Upper lobe of left lung (tissue), 6 donors: ENCODE results near the gene SLC12A2. TPM values are rescaled to one million over a fixed set of nuclear protein-coding genes. Genes with fewer than 3 reads are reported as not detected.

Experiments
- ATAC-seq, 2 donors: fragments of 200-7000 bp; cut with Tn5 transposase; one replicate each; pipeline ENCODE4 v1.9.1; 2022; ENCODE audit warnings: mild to moderate bottlenecking in 2 of 2, moderate library complexity in 2 of 2; ENCODE audit not compliant: low FRiP score in 2 of 2
- DNase-seq, 2 donors: peaks; one replicate each; pipeline ENCODE4 v3.0.0-alpha.2; 2019 to 2020
- H3K27ac ChIP-seq, 4 donors: fragments of 200-600 bp; sonication (generic); one replicate each; pipeline ENCODE4 v1.5.1; 2016 to 2019
- H3K27me3 ChIP-seq, 4 donors: fragments of 200-600 bp; sonication (generic); one replicate each; pipeline ENCODE4 v1.5.1; 2017 to 2019
- H3K36me3 ChIP-seq, 4 donors: fragments of 200-600 bp; sonication (generic); one replicate each; pipeline ENCODE4 v1.5.1; 2016 to 2019
- H3K4me1 ChIP-seq, 4 donors: fragments of 200-600 bp; sonication (generic); one replicate each; pipeline ENCODE4 v1.5.1; 2018 to 2019
- H3K4me3 ChIP-seq, 4 donors: fragments of 200-600 bp; sonication (generic); one replicate each; pipeline ENCODE4 v1.5.1; 2017 to 2019; ENCODE audit warnings: mild to moderate bottlenecking in 2 of 4, moderate library complexity in 1 of 4
- H3K9me3 ChIP-seq, 4 donors: fragments of 200-600 bp; sonication (generic); one replicate each; pipeline ENCODE4 v1.5.1; 2018 to 2019
- CTCF ChIP-seq, 6 experiments: fragments of 450-650 bp in 4 of 6; fragments of 200-600 bp in 2 of 6; sonication (generic) in 2 of 6; IDR thresholded peaks; one replicate each; pipeline ENCODE4 v1.5.1; 2016 to 2019; ENCODE audit warnings: antibody characterized with exemption in 6 of 6
- EP300 ChIP-seq, 4 donors: sonication (generic); formaldehyde crosslinking; IDR thresholded peaks; one replicate each; pipeline ENCODE4 v1.5.1; 2017; ENCODE audit warnings: antibody characterized with exemption in 4 of 4, control low read depth in 2 of 4
- POLR2A ChIP-seq, 4 donors: fragments of 450-650 bp; IDR thresholded peaks; one replicate each; pipeline ENCODE4 v1.5.1; 2016 to 2017; ENCODE audit warnings: antibody characterized with exemption in 4 of 4, mild to moderate bottlenecking in 2 of 4
- POLR2AphosphoS5 ChIP-seq, 2 donors: sonication (generic); formaldehyde crosslinking; IDR thresholded peaks; one replicate each; pipeline ENCODE4 v1.5.1; 2017; ENCODE audit warnings: antibody characterized with exemption in 2 of 2
- WGBS, 2 donors: methylation state at CpG; one replicate each; pipeline ENCODE4 v1.1.5; 2017 to 2018; 5-methylcytosine and 5-hydroxymethylcytosine counted together
- total RNA-seq, 6 donors: library from RNA; depleted of rRNA in 4 of 6; stranded (reverse); fragments of >200 nt in 4 of 6; gene quantifications; one replicate each; pipeline versions ENCODE4 v1.1.0 to v1.2.1, GENCODE V29; 2016 to 2021
- donor health status: DM: no; HTN: no; CAD: no; lungs with moderate emphysema.
- donor health status: DM: no; HTN: yes; CAD: no; lungs with severe emphysema.

The SLC12A2 gene
- total RNA-seq, 6 donors from 2014 or later: 12.6 to 44.1 (median 28.0) TPM

GRCh38 chr5:128144491-128144890 lies 60.9 kb downstream of the SLC12A2 start:
- DNase-seq: no peak
- Histone ChIP-seq H3K36me3 (peaks cover 0 to 25% (median 5%) of the 10 kb centered on the region in 4 donors), H3K27ac (no peak overlapping the region), H3K4me1 (no peaks in the 10 kb centered on the region), H3K9me3 (no peaks in the 10 kb centered on the region), H3K4me3 (no peak overlapping the region), H3K27me3 (no peaks in the 10 kb centered on the region)
- TF ChIP-seq EP300 (IDR thresholded peaks at IDR 0.05) (no peak), POLR2A (IDR thresholded peaks at IDR 0.05) (no peak)
- WGBS, 2 donors: 65 to 77% methylated on average over 1 of the region's 1 CpG
- ATAC-seq: peak in 1 of 2 donors; percentile 68

- Histone ChIP-seq H3K4me1 (no peaks in the 10 kb centered on the region), H3K36me3 (peaks cover 0 to 36% (median 5%) of the 10 kb centered on the region in 4 donors), H3K4me3 (no peak overlapping the region), H3K27ac (no peak overlapping the region), H3K9me3 (no peaks in the 10 kb centered on the region), H3K27me3 (no peaks in the 10 kb centered on the region)
- no peak for ATAC-seq
- DNase-seq: no peak
- 89% methylated on average over 2 of the region's 2 CpGs for WGBS, 2 donors
- TF ChIP-seq POLR2A (IDR thresholded peaks at IDR 0.05) (no peak), POLR2AphosphoS5 (IDR thresholded peaks at IDR 0.05) (no peak), EP300 (IDR thresholded peaks at IDR 0.05) (no peak), CTCF (IDR thresholded peaks at IDR 0.05) (no peak)
Measured at GRCh38 chr5:128146671-128147070, 63.1 kb downstream of the SLC12A2 start.

GRCh38 chr5:128154943-128155342 lies 71.4 kb downstream of the SLC12A2 start:
- WGBS, 2 donors: 81 to 83% methylated on average over 3 of the region's 3 CpGs
- no peaks in the 10 kb centered on the region for H3K9me3 ChIP-seq
- H3K27ac ChIP-seq: no peak overlapping the region
- H3K4me3 ChIP-seq: no peak overlapping the region
- no peaks in the 10 kb centered on the region for H3K27me3 ChIP-seq
- TF ChIP-seq POLR2A (IDR thresholded peaks at IDR 0.05) (no peak), EP300 (IDR thresholded peaks at IDR 0.05) (no peak), CTCF (IDR thresholded peaks at IDR 0.05) (no peak), POLR2AphosphoS5 (IDR thresholded peaks at IDR 0.05) (no peak)
- no peak for ATAC-seq
- H3K4me1 ChIP-seq: no peaks in the 10 kb centered on the region
- DNase-seq: no peak
- H3K36me3 ChIP-seq: peaks cover 0 to 50% (median 16%) of the 10 kb centered on the region in 4 donors

- Histone ChIP-seq H3K9me3 (no peaks in the 10 kb centered on the region), H3K27me3 (no peaks in the 10 kb centered on the region), H3K4me1 (no peaks in the 10 kb centered on the region), H3K36me3 (peaks cover 0 to 46% (median 16%) of the 10 kb centered on the region in 4 donors), H3K4me3 (no peak overlapping the region), H3K27ac (no peak overlapping the region)
- DNase-seq (no peak), ATAC-seq (no peak)
- no peak for TF ChIP-seq CTCF (IDR thresholded peaks at IDR 0.05)
- TF ChIP-seq POLR2AphosphoS5 (IDR thresholded peaks at IDR 0.05): no peak
- no peak for TF ChIP-seq EP300 (IDR thresholded peaks at IDR 0.05)
- TF ChIP-seq POLR2A (IDR thresholded peaks at IDR 0.05): no peak
Measured at GRCh38 chr5:128155776-128156175, 72.2 kb downstream of the SLC12A2 start.

- WGBS, 2 donors: 83 to 91% methylated on average over 3 of the region's 3 CpGs
- H3K36me3 ChIP-seq: peaks cover 0 to 39% (median 16%) of the 10 kb centered on the region in 4 donors
Measured at GRCh38 chr5:128156521-128156920, 73.0 kb downstream of the SLC12A2 start.

More at GRCh38 chr5:128156521-128156920, 73.0 kb downstream of the SLC12A2 start:
- no peaks in the 10 kb centered on the region for H3K27me3 ChIP-seq
- H3K9me3 ChIP-seq: no peaks in the 10 kb centered on the region
- ATAC-seq (no peak), DNase-seq (no peak)
- H3K4me1 ChIP-seq: no peaks in the 10 kb centered on the region
- no peak overlapping the region for H3K27ac ChIP-seq
- no peak for TF ChIP-seq EP300 (IDR thresholded peaks at IDR 0.05)
- TF ChIP-seq POLR2AphosphoS5 (IDR thresholded peaks at IDR 0.05): no peak
- TF ChIP-seq CTCF (IDR thresholded peaks at IDR 0.05): no peak
- TF ChIP-seq POLR2A (IDR thresholded peaks at IDR 0.05): no peak
- H3K4me3 ChIP-seq: no peak overlapping the region
